ENCODE data around the gene CCDC127. TPM values are rescaled to one million over a fixed set of nuclear protein-coding genes. Genes with fewer than 3 reads are reported as not detected.
"Not testable (repeated sequence)": the region's sequence is repeated elsewhere in the genome, so short reads cannot be mapped to it uniquely, and the experiment has no call there.

Gene CCDC127
- total RNA-seq, 1 donor from 2014 or later: 11.1 TPM

DNA sequence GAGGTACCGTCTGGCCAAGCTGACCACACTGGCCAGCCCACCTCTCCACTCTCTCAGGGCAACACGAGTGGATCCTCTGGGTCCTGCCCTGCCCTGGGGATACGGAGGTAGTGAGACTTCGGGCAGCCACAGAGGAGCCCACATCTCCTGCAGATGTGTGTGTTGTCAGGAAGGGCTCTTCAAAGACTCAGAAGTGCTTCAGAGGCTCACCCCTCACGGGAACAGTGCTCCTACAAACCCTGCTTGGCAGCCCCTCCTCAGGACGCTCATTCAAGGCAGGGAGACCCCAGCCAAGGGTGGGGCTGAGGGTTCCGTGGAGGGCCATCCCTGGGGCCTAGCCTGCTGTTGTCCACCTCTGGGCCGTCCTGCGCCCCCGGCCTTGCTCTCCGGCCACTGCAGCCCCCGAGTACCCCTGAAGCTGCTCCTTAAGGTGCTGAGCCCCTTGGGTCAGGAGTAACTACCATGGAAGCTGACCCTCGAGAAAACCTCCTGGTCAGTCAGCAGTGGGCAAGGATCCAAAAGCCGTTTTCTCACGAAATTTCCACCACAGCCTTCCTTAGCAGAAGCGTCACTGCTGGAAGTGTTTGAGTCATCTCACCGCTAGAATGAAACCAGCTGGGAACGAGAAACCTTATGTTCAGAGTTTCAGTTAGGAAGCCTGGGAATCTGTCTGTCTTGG, 49.8 kb downstream of the CCDC127 start:
- peaks cover 40% of the 10 kb centered on the region for H3K4me1 Mint-ChIP-seq (ENCODE audit: unreplicated experiment)
- no peaks in the 10 kb centered on the region for H3K9me3 Mint-ChIP-seq (ENCODE audit: unreplicated experiment)
- no peaks in the 10 kb centered on the region for H3K27me3 Mint-ChIP-seq (ENCODE audit: unreplicated experiment)
- TF ChIP-seq, protein P1, sequence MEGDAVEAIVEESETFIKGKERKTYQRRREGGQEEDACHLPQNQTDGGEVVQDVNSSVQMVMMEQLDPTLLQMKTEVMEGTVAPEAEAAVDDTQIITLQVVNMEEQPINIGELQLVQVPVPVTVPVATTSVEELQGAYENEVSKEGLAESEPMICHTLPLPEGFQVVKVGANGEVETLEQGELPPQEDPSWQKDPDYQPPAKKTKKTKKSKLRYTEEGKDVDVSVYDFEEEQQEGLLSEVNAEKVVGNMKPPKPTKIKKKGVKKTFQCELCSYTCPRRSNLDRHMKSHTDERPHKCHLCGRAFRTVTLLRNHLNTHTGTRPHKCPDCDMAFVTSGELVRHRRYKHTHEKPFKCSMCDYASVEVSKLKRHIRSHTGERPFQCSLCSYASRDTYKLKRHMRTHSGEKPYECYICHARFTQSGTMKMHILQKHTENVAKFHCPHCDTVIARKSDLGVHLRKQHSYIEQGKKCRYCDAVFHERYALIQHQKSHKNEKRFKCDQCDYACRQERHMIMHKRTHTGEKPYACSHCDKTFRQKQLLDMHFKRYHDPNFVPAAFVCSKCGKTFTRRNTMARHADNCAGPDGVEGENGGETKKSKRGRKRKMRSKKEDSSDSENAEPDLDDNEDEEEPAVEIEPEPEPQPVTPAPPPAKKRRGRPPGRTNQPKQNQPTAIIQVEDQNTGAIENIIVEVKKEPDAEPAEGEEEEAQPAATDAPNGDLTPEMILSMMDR (IDR thresholded peaks at IDR 0.05): no peak
- peak overlapping the region; percentile 49 for H3K4me3 Mint-ChIP-seq (ENCODE audit: unreplicated experiment)
- no peaks in the 10 kb centered on the region for H3K36me3 Mint-ChIP-seq (ENCODE audit: unreplicated experiment)
- DNase-seq (ENCODE audit: extremely low spot score, unreplicated experiment): no peak
- peak overlapping the region; percentile 96 for H3K27ac Mint-ChIP-seq (ENCODE audit: unreplicated experiment)

- H3K27me3 Mint-ChIP-seq (ENCODE audit: unreplicated experiment): no peaks in the 10 kb centered on the region
- DNase-seq (ENCODE audit: extremely low spot score, unreplicated experiment): no peak
- peak overlapping the region; percentile 96 for H3K27ac Mint-ChIP-seq (ENCODE audit: unreplicated experiment)
- H3K4me1 Mint-ChIP-seq (ENCODE audit: unreplicated experiment): peaks cover 40% of the 10 kb centered on the region
- H3K9me3 Mint-ChIP-seq (ENCODE audit: unreplicated experiment): no peaks in the 10 kb centered on the region
- no peaks in the 10 kb centered on the region for H3K36me3 Mint-ChIP-seq (ENCODE audit: unreplicated experiment)
- TF ChIP-seq, protein P1 (IDR thresholded peaks at IDR 0.05): no peak
- no peak overlapping the region for H3K4me3 Mint-ChIP-seq (ENCODE audit: unreplicated experiment)
Measured at GRCh38 chr5:167511-167910, 50.4 kb downstream of the CCDC127 start.

GRCh38 chr5:166441-167372, 51.2 kb downstream of the CCDC127 start:
- Mint-ChIP-seq H3K4me1 (ENCODE audit: unreplicated experiment) (peaks cover 40% of the 10 kb centered on the region), H3K27me3 (ENCODE audit: unreplicated experiment) (no peaks in the 10 kb centered on the region), H3K4me3 (ENCODE audit: unreplicated experiment) (no peak overlapping the region), H3K9me3 (ENCODE audit: unreplicated experiment) (no peaks in the 10 kb centered on the region), H3K36me3 (ENCODE audit: unreplicated experiment) (no peaks in the 10 kb centered on the region), H3K27ac (ENCODE audit: unreplicated experiment) (peak overlapping the region; percentile 96)
- TF ChIP-seq, protein P1 (IDR thresholded peaks at IDR 0.05): no peak
- no peak for DNase-seq (ENCODE audit: extremely low spot score, unreplicated experiment)

GRCh38 chr5:164783-165182, 53.2 kb downstream of the CCDC127 start:
- not testable (repeated sequence) for H3K9me3 Mint-ChIP-seq (ENCODE audit: unreplicated experiment); H3K4me3 Mint-ChIP-seq (ENCODE audit: unreplicated experiment); H3K27ac Mint-ChIP-seq (ENCODE audit: unreplicated experiment); DNase-seq (ENCODE audit: extremely low spot score, unreplicated experiment); H3K27me3 Mint-ChIP-seq (ENCODE audit: unreplicated experiment); H3K36me3 Mint-ChIP-seq (ENCODE audit: unreplicated experiment)
- H3K4me1 Mint-ChIP-seq (ENCODE audit: unreplicated experiment): peaks cover 47% of the 10 kb centered on the region

DNA sequence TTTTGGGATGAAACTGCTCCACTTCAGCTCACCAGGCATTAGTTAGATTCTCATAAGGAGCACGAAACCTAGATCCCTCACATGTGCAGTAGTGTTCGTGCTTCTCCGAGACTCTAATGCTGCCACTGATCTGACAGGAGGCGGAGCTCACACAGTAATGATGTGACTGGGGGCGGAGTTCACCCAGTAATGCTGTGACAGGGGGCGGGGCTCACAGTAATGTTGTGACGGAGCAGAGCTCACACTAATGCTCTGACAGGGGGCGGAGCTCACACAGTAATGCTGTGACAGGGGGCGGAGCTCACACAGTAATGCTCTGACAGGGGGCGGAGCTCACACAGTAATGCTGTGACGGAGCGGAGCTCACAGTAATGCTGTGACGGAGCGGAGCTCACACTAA, 53.7 kb downstream of the CCDC127 start:
- Mint-ChIP-seq H3K27me3 (ENCODE audit: unreplicated experiment) (no peaks in the 10 kb centered on the region), H3K4me3 (ENCODE audit: unreplicated experiment) (no peak overlapping the region), H3K9me3 (ENCODE audit: unreplicated experiment) (no peaks in the 10 kb centered on the region), H3K27ac (ENCODE audit: unreplicated experiment) (no peak overlapping the region), H3K36me3 (ENCODE audit: unreplicated experiment) (no peaks in the 10 kb centered on the region), H3K4me1 (ENCODE audit: unreplicated experiment) (peaks cover 47% of the 10 kb centered on the region)
- no peak for DNase-seq (ENCODE audit: extremely low spot score, unreplicated experiment)
- TF ChIP-seq, protein P1 (IDR thresholded peaks at IDR 0.05): no peak
